HG03060 (cell line): ENCODE measurements around the gene OR6K2.

Experiments
- ATAC-seq: cut with Tn5 transposase; IDR thresholded peaks from one replicate; pipeline ENCODE4 v1.9.1; 2021; ENCODE audit warnings: low read depth, moderate number of reproducible peaks; ENCODE audit not compliant: unreplicated experiment

OR6K2 gene

DNA sequence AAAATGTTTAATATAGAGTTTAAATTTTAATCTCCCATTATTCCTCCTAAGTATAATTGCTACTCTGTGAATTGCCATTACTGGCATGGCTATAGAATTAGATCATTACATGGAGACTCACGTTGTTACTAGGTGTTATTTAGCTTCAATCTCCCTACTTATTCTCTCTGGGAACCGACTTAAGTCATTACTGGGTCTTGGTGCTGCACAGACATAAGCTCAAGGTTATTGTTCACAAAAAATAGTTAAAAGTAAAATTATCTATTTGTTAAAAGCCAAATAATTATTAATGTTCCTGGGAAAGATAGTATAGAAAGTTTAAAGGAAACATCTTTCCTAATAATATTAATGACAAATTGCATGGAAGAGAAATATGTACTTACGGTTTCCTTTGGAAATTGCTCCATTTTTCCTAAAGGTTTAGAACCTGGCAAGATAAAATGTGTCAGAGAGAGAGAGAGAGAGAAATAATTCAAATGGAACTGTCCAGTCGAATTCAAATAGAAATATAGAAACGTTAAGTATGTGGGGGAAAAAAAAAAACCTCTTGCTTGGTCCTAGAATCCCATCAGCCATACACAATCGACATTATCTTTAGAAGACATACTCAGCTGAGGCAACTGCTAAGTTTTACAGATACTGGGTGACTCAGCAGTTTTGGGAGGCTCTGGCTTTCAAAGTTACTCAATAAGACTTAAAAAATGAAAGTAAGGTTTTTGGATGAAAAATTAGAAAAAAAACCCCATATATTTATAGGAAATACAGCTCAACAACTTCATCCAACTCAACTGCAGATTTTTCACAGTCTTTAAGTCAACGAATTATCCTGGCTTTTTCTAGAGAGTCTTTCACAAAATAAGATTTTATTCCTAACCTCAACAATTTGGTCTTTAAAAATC is 14.1 kb downstream of the OR6K2 start, which contains the start of gene SPTA1:
Gene SPTA1, minus strand, starts transcription at position 605 of the 899 bp plus-strand sequence. Its CDS starts 198 bp downstream, at position 407.
- ATAC-seq: no peak

DNA sequence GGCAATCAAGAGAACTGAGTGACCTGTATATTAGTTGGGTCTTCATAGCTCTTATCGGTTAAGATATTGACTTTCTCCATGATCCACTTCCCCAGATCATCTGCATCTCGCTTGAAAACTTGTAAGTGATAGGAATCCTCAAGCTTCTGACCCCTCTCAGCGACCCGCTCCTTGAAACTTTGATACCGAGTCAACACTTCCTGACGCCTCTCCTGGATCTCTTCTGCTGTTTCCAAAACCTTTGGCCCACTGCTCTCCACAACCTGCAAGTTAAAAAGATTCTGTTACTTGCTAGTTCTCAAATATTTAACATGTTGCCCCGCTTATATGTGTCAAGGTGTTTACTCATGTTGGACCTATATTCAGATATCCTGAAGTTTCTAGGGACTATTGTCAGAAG is 15.4 kb downstream of the OR6K2 start:
- no peak for ATAC-seq

DNA sequence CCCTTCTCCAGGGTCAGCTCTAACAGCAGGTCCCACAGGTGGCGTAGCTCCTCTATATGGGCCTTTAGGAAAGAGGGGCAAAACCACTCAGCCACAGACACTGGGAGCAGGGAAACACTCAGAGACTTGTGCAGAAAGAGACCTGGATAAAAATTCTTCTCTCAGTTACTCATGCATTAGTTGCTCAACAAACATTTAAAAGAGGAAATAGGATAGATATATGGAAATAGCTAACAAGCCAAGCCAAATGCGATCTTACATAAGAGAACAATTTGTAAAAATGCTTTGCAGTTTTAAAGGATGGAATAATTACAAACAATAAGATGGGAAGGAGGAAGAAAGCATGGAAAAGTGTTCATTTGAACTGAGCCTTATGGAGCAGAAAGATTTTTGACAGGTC is 18.8 kb downstream of the OR6K2 start:
- no peak for ATAC-seq

DNA sequence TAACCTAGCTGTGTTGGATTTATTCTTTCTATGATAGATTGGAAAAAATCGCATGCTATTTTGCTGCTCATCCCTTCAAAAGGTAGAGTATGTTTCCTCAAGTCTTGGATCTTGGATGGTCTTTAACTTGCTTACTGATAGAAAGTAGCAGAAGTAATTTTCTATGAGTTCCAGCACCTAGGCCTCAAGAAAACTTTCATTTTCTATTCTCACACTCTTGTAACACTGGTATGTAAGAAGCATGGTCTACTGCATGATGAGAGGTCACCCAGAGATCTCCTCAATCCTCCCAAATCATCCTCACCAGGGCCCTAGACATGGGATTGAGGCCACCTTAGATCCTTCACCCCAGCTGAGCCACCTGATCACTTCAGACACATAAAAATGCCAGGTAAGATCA is 21.2 kb downstream of the OR6K2 start:
- no peak for ATAC-seq

DNA sequence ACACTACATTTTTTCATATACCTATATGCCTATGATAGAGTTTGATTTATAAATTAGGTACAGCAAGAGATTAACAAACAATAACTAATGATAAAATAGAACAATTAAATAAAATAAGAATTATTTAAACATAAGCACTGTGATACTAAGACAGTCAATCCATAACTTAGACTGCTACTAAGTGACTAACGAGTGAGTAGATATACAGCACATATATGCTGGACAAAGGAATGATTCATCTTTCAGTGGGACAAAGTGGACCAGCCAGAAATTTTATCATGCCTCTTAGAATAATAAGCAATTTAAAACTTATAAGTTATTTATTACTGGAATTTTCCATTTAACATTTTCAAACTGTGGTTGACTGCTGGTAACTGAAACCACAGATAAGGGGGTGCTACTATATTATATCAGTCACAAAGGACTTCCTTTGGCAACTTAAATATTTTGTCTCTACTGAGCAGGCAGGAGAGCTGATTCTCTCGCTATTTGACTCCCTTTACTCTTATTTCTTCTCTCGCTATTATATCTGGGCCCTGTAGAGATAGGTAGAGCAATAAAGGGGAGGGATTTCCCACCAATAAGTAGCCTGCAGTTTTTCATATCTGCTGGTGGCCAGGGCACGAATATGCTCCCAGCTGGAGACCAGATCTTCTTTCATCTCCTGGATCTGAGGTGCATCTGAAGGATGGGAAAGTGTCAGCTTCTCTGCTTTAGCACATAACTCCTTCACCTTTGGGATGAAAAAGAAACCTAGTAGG is 24.7 kb downstream of the OR6K2 start:
- no peak for ATAC-seq

DNA sequence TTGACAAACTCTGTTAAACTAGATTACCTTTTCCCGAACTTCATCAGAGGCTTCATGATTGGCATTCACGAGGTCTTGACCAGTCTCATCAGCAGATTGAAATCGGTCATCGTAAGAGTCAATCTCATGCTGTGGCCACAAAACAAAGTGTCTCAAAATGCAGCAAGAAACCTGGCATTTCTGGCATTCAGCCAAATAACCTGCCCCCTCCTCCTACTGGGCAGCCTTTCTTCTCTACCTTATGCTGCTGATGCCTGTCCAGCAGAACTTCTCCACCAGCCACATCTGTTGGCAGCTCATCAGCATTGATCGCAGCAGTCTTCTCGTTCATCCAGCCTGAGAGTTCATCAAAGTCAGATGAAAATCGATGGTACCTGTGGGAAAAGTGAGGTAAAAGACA is 26.1 kb downstream of the OR6K2 start:
- ATAC-seq: no peak

DNA sequence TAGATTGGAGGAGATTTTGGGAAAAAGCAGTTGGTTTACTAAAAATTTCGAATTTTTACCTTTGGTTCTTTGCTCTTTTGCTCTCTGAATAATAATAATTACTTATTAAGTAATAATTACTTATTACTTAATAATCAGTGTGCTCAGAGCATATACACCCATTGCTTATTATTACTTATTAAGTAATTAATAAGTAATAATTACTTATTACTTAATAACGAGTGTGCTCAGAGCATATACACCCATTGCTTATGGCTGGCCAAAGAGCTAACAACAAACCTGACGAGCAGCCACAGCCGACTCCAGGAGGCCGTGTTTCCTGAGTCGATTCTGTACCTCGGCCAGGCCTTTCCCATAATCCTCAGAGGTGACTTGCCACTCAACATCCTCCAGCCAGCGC is 34.4 kb downstream of the OR6K2 start:
- ATAC-seq: no peak

DNA sequence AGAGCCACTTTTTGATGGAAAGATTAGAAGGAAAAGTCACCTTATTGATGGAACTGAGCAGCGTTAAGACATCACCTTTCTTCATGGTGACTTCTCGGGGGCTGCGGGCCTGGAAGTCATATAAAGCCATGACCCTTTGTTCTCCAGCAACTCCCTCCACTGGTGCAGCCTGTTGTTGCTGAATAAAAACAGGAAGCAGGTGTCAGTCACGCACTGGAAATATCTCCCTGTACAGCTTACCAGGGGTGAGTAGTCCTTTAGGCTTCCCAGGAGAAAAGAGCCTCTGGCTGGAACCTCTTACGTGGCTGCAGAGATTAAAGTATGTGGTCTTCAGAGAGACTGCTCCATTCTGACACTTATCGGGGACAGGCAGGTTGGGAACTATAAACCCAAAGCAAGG is 45.9 kb downstream of the OR6K2 start:
- no peak for ATAC-seq

DNA sequence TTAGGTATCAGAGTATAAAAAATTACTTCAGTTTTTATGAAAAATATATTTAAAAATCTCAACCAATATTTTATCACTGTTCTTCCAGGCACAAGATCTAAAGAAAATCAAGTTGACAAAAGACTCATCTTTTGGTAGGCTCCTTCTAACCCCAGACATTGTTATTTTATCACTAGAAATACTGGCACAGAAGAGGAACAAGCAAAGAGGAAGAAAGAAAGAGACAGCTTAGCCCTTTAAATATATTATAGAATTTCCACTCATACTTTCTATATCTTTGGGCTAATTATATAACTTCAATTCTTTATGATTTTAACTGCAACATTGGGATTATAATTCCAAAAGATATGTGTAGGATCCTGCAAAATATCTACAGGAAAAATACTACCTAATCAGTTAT is 46.4 kb downstream of the OR6K2 start:
- ATAC-seq: no peak

DNA sequence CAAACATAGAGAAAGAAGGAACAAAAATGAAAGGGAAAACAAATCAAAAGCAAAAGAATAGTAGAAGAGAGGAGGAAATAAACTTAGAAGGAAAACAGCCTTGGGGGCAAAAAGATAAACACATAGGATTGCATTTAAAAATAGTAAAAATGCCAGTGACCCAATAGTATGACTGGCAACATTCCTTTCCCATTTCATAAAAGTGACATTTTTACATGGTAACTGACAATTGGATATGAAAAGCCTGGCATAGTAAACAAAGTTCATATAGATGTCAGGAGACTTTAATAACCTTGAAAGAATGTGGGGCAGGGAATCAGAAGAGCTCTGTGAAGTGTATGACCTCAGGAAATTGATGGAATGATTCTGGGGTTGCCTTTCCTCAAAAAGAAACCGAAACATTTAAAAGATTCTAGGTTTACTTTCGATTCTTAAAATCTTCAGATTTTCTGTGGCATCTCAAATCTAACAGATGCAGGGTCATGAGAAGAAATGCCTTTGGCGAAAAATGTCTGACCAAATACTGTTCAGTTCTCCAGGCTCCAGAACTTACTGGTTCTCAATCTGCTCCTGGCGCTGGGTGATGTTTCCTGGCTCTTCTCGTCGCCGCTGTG is 47.6 kb downstream of the OR6K2 start:
- ATAC-seq: no peak
